UCSD-AML1 (cell line): Measurements from ENCODE around the gene CHM.

Source experiments
- DNase-seq: peaks from one replicate; lab custom pipeline; 2025; ENCODE audit not compliant: unreplicated experiment; lab: John Stamatoyannopoulos, UW

Gene CHM

GRCh38 chrX:85907316-85907715, 140.0 kb downstream of the CHM start:
- no peak for DNase-seq

- DNase-seq: no peak
Observed at GRCh38 chrX:85906399-85906798, 141.0 kb downstream of the CHM start.

GRCh38 chrX:85905851-85906250, 141.5 kb downstream of the CHM start:
- DNase-seq: no peak

GRCh38 chrX:85903692-85904471, 143.5 kb downstream of the CHM start:
- DNase-seq: no peak

GRCh38 chrX:85897362-85898126, 149.8 kb downstream of the CHM start:
- peak; percentile 7 for DNase-seq

- no peak for DNase-seq
Observed at GRCh38 chrX:85882601-85883000, 164.8 kb downstream of the CHM start.

GRCh38 chrX:85870585-85870984, 176.8 kb downstream of the CHM start:
- no peak for DNase-seq

GRCh38 chrX:85865324-85865723, 182.0 kb downstream of the CHM start:
- DNase-seq: no peak

- DNase-seq: no peak
Observed at GRCh38 chrX:85859426-85859825, 187.9 kb downstream of the CHM start.

- peak; percentile 9 for DNase-seq
Observed at GRCh38 chrX:85851418-85851817, 195.9 kb downstream of the CHM start.

GRCh38 chrX:85836868-85837267, 210.5 kb downstream of the CHM start:
- no peak for DNase-seq

- DNase-seq: no peak
Observed at GRCh38 chrX:85828771-85829170, 218.6 kb downstream of the CHM start.

GRCh38 chrX:85815203-85815751, 232.1 kb downstream of the CHM start:
- no peak for DNase-seq
